T-helper 17 cell (primary cell): ENCODE data around the gene KRTAP21-2. TPM values are rescaled to one million over a fixed set of nuclear protein-coding genes. Genes with fewer than 3 reads are reported as not detected.

Experiments used
- ATAC-seq: fragments of 150-1000 bp; cut with Tn5 transposase; 2 replicates; pipeline ENCODE4 v1.10.0; 2021; ENCODE audit warnings: mild to moderate bottlenecking, moderate library complexity
- DNase-seq, 3 donors: peaks; one replicate each; pipeline versions ENCODE4 v3.0.0 to v3.0.0-alpha.2; 2020 to 2021
- H3K9me3 ChIP-seq: one replicate; pipeline ENCODE4 v1.7.0; 2013; ENCODE audit warnings: low read length, mild to moderate bottlenecking; ENCODE audit not compliant: control insufficient read depth, poor library complexity, severe bottlenecking
- H3K27ac Mint-ChIP-seq: one replicate; pipeline ENCODE4 v1.8.0; 2022; ENCODE audit warnings: mild to moderate bottlenecking, moderate library complexity, mixed read lengths
- H3K27me3 Mint-ChIP-seq: one replicate; pipeline ENCODE4 v1.8.0; 2022; ENCODE audit warnings: mixed read lengths
- H3K36me3 Mint-ChIP-seq: one replicate; pipeline ENCODE4 v1.8.0; 2022; ENCODE audit warnings: low read depth, mixed read lengths
- H3K4me1 Mint-ChIP-seq: one replicate; pipeline ENCODE4 v1.8.0; 2022; ENCODE audit warnings: mild to moderate bottlenecking, mixed read lengths
- H3K4me3 Mint-ChIP-seq: one replicate; pipeline ENCODE4 v1.8.0; 2022; ENCODE audit warnings: mild to moderate bottlenecking, moderate library complexity, mixed read lengths
- total RNA-seq, 4 donors: library from RNA in 2 of 4; stranded (reverse) in 2 of 4; gene quantifications; one replicate each; pipeline ENCODE4 v1.2.3 and lab custom pipeline; 2022 to 2026

Gene KRTAP21-2
- total RNA-seq, 2 donors from 2014 or later: not detected

DNA sequence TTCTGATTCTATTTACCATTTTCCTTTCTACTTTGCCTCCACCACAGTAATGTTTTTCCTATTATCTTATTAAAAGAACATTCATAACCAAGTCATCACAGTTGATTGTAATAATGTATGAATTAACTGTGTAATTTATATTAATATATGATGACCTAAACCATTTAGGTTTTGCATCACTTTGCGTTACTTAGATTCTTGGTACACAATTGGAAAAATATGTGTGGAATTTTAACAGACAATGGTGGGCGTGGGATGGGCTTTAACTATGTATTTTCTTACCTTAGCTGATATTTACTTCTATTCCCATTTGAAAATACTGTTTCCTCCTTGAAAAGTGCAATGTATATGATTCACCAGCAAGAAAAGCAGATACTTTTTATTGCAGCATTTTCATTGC lies 32.1 kb downstream of the KRTAP21-2 start:
- DNase-seq (no peak), ATAC-seq (no peak)
- H3K4me3 Mint-ChIP-seq: no peak overlapping the region
- no peak overlapping the region for H3K27ac Mint-ChIP-seq
- H3K27me3 Mint-ChIP-seq: no peaks in the 10 kb centered on the region
- H3K9me3 ChIP-seq: no peaks in the 10 kb centered on the region
- no peaks in the 10 kb centered on the region for H3K36me3 Mint-ChIP-seq
- H3K4me1 Mint-ChIP-seq: no peaks in the 10 kb centered on the region

DNA sequence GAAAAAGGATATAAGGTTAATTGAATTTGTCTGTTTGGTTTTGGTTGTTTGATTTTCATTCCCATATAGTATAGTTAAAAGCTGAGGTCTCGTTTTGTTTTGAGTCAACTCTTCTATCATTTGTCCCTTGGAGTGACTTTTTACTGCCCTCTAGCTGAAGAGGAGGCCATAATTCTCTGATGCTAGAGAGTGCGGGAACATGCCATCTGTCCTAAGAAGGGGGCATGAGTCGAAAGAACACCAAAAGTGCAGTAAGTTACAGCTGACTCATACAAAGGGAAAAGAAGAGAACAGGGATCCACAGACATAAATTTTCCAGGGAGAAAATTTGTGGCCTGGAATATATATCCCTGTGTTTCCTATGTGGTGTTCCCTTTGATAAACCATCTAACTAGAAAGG lies 32.6 kb downstream of the KRTAP21-2 start:
- ATAC-seq (no peak), DNase-seq (no peak)
- Mint-ChIP-seq H3K4me1 (no peaks in the 10 kb centered on the region), H3K27me3 (no peaks in the 10 kb centered on the region), H3K27ac (no peak overlapping the region), H3K4me3 (no peak overlapping the region), H3K36me3 (no peaks in the 10 kb centered on the region)
- H3K9me3 ChIP-seq: no peaks in the 10 kb centered on the region

DNA sequence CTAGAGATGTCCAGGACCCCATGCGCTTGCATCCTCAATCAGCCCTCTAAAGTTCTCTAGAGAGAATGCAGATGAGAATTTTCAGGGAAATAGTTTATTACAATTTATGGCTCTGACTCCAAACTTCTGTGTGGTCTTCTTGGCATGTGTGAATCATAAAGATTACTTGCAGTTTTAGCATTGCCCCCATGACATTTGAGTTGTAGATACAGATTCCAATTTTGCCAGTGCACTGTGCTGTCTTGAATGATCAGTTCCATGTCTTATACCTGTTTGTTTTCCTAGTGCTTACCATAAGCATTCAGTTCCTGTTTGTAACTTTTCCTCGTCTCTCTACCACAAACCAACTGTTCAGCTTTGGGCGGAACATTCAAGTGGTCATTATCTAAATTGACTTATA lies 33.3 kb downstream of the KRTAP21-2 start:
- H3K9me3 ChIP-seq: no peaks in the 10 kb centered on the region
- no peak overlapping the region for H3K4me3 Mint-ChIP-seq
- no peaks in the 10 kb centered on the region for H3K27me3 Mint-ChIP-seq
- H3K27ac Mint-ChIP-seq: no peak overlapping the region
- H3K4me1 Mint-ChIP-seq: no peaks in the 10 kb centered on the region
- H3K36me3 Mint-ChIP-seq: no peaks in the 10 kb centered on the region
- no peak for ATAC-seq
- no peak for DNase-seq

DNA sequence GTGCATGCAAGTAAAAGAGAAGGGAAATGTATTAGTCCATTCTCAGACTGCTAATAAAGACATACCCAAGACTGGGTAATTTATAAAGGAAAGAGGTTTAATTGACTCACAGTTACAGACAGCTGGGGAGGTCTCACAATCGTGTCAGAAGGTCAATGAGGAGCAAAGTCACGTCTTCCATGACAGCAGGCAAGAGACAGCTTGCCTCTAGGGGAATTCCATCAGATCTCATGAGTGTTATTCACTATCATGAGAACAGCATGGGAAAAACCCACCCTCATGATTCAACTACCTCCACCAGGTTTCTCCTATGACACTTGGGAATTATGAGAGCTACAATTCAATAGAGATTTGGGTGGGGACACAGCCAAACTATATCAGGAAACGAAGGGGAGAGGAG lies 36.6 kb downstream of the KRTAP21-2 start:
- H3K4me3 Mint-ChIP-seq: no peak overlapping the region

DNA sequence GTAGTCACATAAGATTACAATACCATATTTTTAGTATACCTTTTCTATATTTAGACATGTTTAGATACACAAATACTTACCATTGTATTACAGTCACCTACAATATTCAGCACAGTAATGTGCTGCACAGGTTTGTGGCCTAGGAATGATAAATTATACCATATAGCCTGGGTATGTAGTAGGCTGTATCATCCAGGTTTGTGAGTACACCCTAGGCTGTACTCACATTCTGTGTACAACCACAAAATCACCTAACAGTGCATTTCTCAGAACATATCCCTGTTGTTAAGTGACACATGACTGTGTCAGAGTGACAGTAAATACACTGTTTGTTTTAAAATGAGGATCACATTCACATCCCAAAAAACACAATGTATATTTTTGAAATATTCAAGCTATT lies 39.6 kb downstream of the KRTAP21-2 start:
- no peaks in the 10 kb centered on the region for H3K36me3 Mint-ChIP-seq
- no peaks in the 10 kb centered on the region for H3K4me1 Mint-ChIP-seq
- H3K27me3 Mint-ChIP-seq: no peaks in the 10 kb centered on the region
- ATAC-seq (no peak), DNase-seq (no peak)
- no peaks in the 10 kb centered on the region for H3K9me3 ChIP-seq
- no peak overlapping the region for H3K27ac Mint-ChIP-seq
- no peak overlapping the region for H3K4me3 Mint-ChIP-seq

More for the DNA sequence above, 36.6 kb downstream of the KRTAP21-2 start:
- no peaks in the 10 kb centered on the region for H3K9me3 ChIP-seq
- DNase-seq: no peak
- H3K27me3 Mint-ChIP-seq: no peaks in the 10 kb centered on the region
- H3K4me1 Mint-ChIP-seq: no peaks in the 10 kb centered on the region
- H3K36me3 Mint-ChIP-seq: no peaks in the 10 kb centered on the region
- no peak for ATAC-seq
- H3K27ac Mint-ChIP-seq: no peak overlapping the region

Other genes with a start within 250 kb of the KRTAP21-2 start
- gene KRTAP19-5, start 245.1 kb downstream of the KRTAP21-2 start, total RNA-seq: not detected
- not detected for gene KRTAP19-6, start 205.4 kb downstream of the KRTAP21-2 start, total RNA-seq
- not detected for gene KRTAP19-7, start 185.9 kb downstream of the KRTAP21-2 start, total RNA-seq
- not detected for gene KRTAP22-2, start 156.9 kb downstream of the KRTAP21-2 start, total RNA-seq
- gene KRTAP6-3, start 154.8 kb downstream of the KRTAP21-2 start, total RNA-seq: not detected
- gene KRTAP6-2, start 148.4 kb downstream of the KRTAP21-2 start, total RNA-seq: not detected
- gene KRTAP22-1, start 146.2 kb downstream of the KRTAP21-2 start, total RNA-seq: not detected
- not detected for gene KRTAP6-1, start 133.3 kb downstream of the KRTAP21-2 start, total RNA-seq
- gene KRTAP20-1, start 130.8 kb downstream of the KRTAP21-2 start, total RNA-seq: not detected
- gene KRTAP20-4, start 126.6 kb downstream of the KRTAP21-2 start, total RNA-seq: not detected
- not detected for gene KRTAP20-2, start 112.1 kb downstream of the KRTAP21-2 start, total RNA-seq
- not detected for gene KRTAP20-3, start 104.4 kb downstream of the KRTAP21-2 start, total RNA-seq
- not detected for gene KRTAP21-3, start 28.5 kb downstream of the KRTAP21-2 start, total RNA-seq
- not detected for gene KRTAP21-1, start 8.2 kb upstream of the KRTAP21-2 start, total RNA-seq
- not detected for gene KRTAP8-1, start 66.0 kb upstream of the KRTAP21-2 start, total RNA-seq
- gene KRTAP7-1, start 82.5 kb upstream of the KRTAP21-2 start, total RNA-seq: not detected
- not detected for gene KRTAP11-1, start 134.3 kb upstream of the KRTAP21-2 start, total RNA-seq